ENCODE data around the gene DYSF. TPM values are rescaled to one million over a fixed set of nuclear protein-coding genes. Genes with fewer than 3 reads are reported as not detected.

DYSF gene
- polyA plus RNA-seq, 1 of the 3 experiments (the other 2 are of a cell fraction), result 0.10 TPM

GRCh38 chr2:71705171-71705960, 252.0 kb downstream of the DYSF start:
- WGBS (ENCODE audit: low lambda C conversion rate), result 91% methylated on average over 11 of the region's 19 CpGs

More at GRCh38 chr2:71705171-71705960, 252.0 kb downstream of the DYSF start:
- H4K20me1 ChIP-seq (ENCODE audit: insufficient read depth), result no peaks in the 10 kb centered on the region
- H3K9me3 ChIP-seq, result no peaks in the 10 kb centered on the region
- no peak overlapping the region for H3K4me2 ChIP-seq
- peaks cover 0 to 13% of the 10 kb centered on the region in 2 experiments; a peak in 1 of 4 replicates for H3K4me1 ChIP-seq (ENCODE audit: control insufficient read depth in 1 of 2, insufficient read depth in 2 of 2, low read depth in 1 of 2, low read length in 1 of 2)
- H3K79me2 ChIP-seq (ENCODE audit: insufficient read depth), result no peaks in the 10 kb centered on the region
- H2AFZ ChIP-seq (ENCODE audit: low read depth), result no peak overlapping the region
- no peak for DNase-seq
- no peaks in the 10 kb centered on the region for H3K36me3 ChIP-seq (replicated peaks in 1 of 2; ENCODE audit: control insufficient read depth in 1 of 2, insufficient read depth in 2 of 2, low read length in 1 of 2)
- TF ChIP-seq USF2 (IDR thresholded peaks at IDR 0.05; ENCODE audit: borderline replicate concordance, low read depth, low read length), result no peak
- no peak for TF ChIP-seq IRF3 (IDR thresholded peaks at IDR 0.05; ENCODE audit: low read depth, low read length)
- no peak for TF ChIP-seq EP300 (IDR thresholded peaks at IDR 0.05; ENCODE audit: borderline replicate concordance in 1 of 2, low read depth in 1 of 2, low read length in 1 of 2)
- no peak for TF ChIP-seq FOXM1 (IDR thresholded peaks at IDR 0.05; ENCODE audit: low read depth)
- TF ChIP-seq CHD2 (IDR thresholded peaks at IDR 0.05; ENCODE audit: low read length, partially characterized antibody), result no peak
- TF ChIP-seq GABPA (IDR thresholded peaks at IDR 0.05; ENCODE audit: low read depth), result no peak
- no peak for TF ChIP-seq POLR2AphosphoS5 (IDR thresholded peaks at IDR 0.05; ENCODE audit: low read depth, low read length)
- TF ChIP-seq RCOR1 (IDR thresholded peaks at IDR 0.05; ENCODE audit: low read length), result no peak
- TF ChIP-seq JUND (IDR thresholded peaks at IDR 0.05), result no peak
- no peak for TF ChIP-seq RFX5 (IDR thresholded peaks at IDR 0.05; ENCODE audit: low read length)
- no peak for TF ChIP-seq NFIC (IDR thresholded peaks at IDR 0.05; ENCODE audit: borderline replicate concordance)
- TF ChIP-seq TAF1 (IDR thresholded peaks at IDR 0.05; ENCODE audit: borderline replicate concordance, low read depth, low read length), result no peak
- TF ChIP-seq SIN3A (IDR thresholded peaks at IDR 0.05; ENCODE audit: borderline replicate concordance, low read depth, low read length), result no peak
- no peak for TF ChIP-seq CTCF (IDR thresholded peaks at IDR 0.05)
- TF ChIP-seq MXI1 (IDR thresholded peaks at IDR 0.05; ENCODE audit: low read depth, low read length), result no peak
- TF ChIP-seq EZH2phosphoT487 (IDR thresholded peaks at IDR 0.05; ENCODE audit: borderline replicate concordance, low read depth), result no peak
- no peak for TF ChIP-seq FOXJ3 (CRISPR knock-in tag; IDR thresholded peaks at IDR 0.05)
- TF ChIP-seq SMC3 (IDR thresholded peaks at IDR 0.05; ENCODE audit: low read depth, low read length), result no peak
- no peak for TF ChIP-seq RXRA (IDR thresholded peaks at IDR 0.05; ENCODE audit: borderline replicate concordance, low read depth)
- no peak for TF ChIP-seq TEAD4 (IDR thresholded peaks at IDR 0.05; ENCODE audit: borderline replicate concordance, insufficient read depth)
- no peaks in the 10 kb centered on the region for H3F3A ChIP-seq (replicated peaks; ENCODE audit: insufficient read depth)
- H3K27me3 ChIP-seq (ENCODE audit: insufficient read depth), result no peaks in the 10 kb centered on the region
- H3K4me3 ChIP-seq (ENCODE audit: low read depth in 2 of 2, low read length in 1 of 2), result no peak overlapping the region
- H3K27ac ChIP-seq (ENCODE audit: low read depth in 2 of 2, low read length in 1 of 2), result no peak overlapping the region
- H3K9me2 ChIP-seq, result no peaks in the 10 kb centered on the region
- no peak overlapping the region for H3K9ac ChIP-seq
- ChIA-PET POLR2A (no interaction called here), CTCF (interaction anchor here (0.6 to 1.1 kb wide), 2 partner anchors 11 to 97 kb away, joined by 3 read pairs; no protein-coding TSS in a partner anchor)
